ENCODE results near the gene LCN15.
"Not testable (repeated sequence)": the region's sequence is repeated elsewhere in the genome, so short reads cannot be mapped to it uniquely, and the experiment has no call there.

The LCN15 gene, protein sequence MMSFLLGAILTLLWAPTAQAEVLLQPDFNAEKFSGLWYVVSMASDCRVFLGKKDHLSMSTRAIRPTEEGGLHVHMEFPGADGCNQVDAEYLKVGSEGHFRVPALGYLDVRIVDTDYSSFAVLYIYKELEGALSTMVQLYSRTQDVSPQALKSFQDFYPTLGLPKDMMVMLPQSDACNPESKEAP

DNA sequence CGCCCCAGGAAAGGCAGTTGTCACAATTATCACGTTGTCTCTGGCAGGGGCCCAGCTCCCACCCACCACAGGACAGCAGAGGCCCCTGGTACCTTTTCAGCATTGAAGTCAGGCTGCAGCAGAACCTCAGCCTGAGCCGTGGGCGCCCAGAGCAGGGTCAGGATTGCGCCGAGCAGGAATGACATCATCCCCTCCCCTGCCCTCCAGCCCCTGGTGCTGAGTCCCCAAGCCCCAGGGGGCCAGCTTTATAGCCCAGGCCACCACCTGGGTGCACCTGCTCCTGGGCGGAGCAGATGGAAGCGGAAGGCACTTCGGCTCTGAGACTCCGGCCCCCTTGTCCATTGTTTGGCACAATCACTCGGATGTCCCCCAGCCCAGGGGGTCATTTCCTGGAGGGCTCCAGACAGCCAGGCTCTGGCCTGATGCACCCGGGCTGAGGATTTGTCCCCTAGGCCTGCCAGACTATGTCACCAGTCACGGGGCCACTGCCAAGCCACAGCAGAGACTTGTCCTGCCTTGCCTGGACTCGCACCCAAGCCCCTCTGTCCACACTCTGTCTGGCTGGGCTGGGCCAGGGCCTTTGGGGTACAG lies at the start of gene LCN15:
Gene LCN15, minus strand, starts transcription at position 218 of the 591 bp plus-strand sequence. Its CDS starts 30 bp downstream, at position 188.
- DNase-seq, result no peak

DNA sequence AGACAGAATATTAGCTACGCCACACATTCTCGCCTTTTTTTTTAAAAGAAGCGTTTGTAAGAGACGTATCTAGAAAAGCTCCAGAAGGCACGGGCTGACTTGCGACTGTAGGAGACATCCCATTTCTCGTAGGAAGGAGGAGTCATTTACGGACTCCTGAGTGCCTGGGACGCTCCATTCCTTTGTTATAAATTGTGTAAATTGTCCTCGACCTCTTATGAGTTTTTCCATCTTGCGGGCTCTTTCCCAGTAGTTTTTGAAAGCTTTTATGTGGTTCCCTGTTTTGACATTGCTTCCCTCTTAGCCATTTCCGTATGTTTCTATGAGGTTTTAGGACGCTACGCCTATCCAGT lies 44.5 kb upstream of the LCN15 start:
- DNase-seq, result no peak

DNA sequence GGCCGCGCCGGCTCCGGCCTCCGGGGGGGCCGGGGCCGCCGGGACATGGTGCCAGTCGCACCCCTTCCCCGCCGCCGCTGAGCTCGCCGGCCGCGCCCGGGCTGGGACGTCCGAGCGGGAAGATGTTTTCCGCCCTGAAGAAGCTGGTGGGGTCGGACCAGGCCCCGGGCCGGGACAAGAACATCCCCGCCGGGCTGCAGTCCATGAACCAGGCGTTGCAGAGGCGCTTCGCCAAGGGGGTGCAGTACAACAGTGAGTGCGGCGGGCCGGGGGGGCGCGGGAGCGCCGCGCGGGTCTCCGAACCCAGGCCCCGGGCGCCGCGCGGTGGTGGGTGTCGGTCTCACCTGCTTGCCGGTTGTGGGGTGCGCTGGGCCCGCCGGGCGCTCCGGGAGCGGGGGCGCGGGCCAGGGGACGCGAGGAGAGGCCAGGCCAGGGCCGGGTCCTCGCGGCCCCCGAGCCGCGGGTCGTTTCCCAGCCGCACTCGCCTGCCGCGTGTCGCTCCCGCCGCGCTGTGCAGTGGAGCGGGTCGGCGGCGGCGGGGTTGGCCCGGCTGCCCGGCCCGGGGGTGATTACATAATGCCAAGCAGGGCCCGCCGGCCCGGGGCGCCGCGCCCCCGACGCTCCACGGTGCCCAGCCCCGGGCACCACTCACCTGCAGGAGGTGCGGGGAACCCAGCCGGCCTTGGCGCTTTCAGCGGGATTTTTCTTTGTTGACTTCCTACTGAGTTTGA lies 43.9 kb upstream of the LCN15 start:
- peak; percentile 63 for DNase-seq

DNA sequence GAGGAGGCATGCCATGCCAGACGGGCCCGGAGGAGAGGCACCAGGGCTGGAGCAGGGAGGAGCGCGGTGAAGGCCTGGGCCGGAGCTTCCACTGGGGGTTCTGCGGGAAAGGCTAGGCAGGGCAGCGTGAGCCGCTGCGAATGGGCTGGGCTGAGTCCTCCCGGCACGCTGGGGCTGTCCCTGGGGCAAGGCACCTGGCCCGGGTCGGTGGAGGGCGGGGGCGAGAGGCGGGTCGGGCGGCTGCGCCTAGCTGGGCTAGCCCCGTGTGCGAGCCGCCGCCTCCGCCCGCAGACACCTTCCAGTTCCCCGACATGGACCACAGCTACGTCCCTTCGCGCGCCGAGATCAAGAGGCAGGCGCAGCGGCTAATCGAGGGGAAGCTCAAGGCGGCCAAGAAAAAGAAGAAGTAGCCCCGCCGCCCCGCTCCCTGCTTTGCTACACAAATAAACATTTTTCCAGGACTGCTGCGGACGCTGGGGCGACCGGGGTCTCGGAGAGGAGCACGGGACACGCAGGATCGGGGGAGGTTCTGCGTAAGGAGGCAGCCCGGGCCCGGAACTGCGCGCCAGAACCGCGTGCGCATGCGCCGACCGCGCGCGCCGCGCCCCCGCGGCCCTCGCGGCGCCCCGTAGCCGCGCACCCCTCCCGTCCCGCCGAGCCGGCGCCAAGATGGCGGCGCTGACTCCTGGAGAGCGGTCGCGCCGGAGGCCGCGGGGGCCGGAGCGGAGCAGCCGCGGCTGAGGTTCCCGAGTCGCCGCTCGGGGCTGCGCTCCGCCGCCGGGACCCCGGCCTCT lies 43.2 kb upstream of the LCN15 start, which contains the start of gene RABL6:
Gene RABL6, plus strand, starts transcription at position 668 of the 794 bp plus-strand sequence. CDS start 249 bp downstream, outside the sequence.
- DNase-seq, result peak; percentile 91

DNA sequence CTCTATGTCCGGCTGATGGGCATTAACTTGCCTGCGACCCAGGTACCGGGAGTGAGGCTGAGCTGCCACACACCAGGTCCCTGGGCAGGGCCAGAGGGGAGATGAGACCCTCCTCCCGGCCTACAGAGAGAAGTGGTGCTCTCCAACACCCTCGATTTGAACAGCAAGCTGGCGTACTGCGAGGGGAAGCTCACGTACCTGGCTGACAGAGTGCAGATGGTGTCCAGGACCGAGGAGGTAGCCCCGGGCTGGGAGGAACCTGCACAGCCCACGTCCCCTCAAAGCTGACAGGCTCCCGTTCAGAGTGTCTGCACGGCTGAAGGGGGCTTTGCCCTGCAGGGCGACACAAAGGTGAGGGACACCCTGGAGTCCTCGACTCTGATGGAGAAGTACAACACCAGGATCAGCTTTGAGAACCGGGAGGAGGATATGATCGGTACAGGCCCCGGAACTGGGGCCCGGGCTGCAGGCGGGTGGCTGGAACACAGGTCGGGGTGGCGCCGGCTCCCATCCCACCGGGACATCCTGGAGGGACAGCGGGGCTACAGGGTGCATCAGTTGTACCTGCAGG lies 42.4 kb upstream of the LCN15 start:
- no peak for DNase-seq

DNA sequence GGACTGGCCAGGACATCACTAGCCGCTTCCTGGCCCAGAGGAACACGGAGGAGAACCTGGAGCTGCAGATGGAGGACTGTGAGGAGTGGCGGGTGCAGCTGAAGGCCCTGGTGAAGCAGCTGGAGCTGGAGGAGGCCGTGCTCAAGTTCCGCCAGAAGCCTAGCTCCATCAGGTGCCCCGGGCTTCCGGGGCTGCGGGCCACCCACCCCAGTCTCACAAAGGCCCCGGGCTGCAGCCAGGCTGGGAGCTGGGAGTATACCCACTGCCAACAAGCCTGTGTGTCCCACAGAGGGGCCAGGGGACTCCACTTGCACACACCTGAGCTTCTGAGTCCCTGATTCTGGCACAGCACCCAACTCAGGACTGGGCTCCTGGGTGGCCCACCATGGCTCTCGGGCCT lies 41.7 kb upstream of the LCN15 start:
- no peak for DNase-seq

DNA sequence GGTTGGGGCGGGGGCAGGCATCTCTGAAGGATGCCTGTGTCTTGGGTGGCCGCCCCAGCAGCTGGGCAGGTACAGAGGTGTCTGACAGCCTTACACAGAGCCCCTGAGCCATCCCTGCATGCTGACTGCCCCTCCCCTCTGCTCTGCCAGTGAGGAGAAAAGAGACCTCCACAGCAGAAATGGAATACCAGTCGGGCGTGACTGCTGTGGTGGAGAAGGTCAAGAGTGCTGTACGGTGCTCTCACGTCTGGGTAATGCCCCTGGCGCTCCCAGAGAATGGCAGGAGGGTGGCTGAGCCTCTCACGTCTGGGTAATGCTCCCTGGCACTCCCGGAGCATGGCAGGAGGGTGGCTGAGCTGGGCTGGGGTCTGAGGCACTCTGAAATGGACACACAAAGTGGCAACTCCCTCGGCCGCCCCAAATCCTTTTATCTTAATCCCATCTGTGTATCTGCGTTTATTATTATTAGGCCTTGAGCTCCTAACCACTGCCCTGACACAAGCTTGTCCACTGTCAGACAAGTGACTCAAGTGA lies 41.0 kb upstream of the LCN15 start:
- no peak for DNase-seq

DNA sequence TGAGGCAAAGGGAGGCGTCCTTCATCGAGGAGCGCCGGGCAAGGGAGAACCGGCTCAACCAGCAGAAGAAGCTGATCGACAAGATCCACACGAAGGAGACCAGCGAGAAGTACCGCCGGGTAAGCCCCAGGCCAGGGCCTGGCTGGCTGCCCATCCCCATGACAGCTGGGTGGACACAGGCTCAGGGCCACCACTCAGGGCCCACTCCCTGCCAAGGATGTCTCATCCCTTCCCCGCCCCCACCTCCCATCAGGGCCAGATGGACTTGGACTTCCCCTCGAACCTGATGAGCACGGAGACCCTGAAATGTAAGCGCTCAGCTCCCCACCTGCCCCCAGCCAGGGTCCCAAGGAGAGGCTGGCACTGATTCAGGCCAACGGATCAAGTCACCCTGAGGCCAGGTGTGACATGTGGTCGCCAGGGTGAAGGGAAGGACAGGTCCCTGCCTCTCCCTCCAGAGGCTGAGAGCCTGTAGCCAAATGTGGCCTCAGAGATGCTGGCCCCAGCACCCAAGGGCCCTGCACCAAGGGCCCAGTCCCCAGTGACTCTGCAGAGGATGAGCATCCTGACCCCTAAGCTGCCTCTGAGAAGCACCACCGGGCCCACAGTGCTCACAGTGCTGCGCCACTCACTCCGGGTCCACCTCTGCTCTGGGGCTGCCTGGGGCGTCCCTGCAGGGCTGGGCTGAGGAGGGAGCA lies 40.3 kb upstream of the LCN15 start:
- no peak for DNase-seq

DNA sequence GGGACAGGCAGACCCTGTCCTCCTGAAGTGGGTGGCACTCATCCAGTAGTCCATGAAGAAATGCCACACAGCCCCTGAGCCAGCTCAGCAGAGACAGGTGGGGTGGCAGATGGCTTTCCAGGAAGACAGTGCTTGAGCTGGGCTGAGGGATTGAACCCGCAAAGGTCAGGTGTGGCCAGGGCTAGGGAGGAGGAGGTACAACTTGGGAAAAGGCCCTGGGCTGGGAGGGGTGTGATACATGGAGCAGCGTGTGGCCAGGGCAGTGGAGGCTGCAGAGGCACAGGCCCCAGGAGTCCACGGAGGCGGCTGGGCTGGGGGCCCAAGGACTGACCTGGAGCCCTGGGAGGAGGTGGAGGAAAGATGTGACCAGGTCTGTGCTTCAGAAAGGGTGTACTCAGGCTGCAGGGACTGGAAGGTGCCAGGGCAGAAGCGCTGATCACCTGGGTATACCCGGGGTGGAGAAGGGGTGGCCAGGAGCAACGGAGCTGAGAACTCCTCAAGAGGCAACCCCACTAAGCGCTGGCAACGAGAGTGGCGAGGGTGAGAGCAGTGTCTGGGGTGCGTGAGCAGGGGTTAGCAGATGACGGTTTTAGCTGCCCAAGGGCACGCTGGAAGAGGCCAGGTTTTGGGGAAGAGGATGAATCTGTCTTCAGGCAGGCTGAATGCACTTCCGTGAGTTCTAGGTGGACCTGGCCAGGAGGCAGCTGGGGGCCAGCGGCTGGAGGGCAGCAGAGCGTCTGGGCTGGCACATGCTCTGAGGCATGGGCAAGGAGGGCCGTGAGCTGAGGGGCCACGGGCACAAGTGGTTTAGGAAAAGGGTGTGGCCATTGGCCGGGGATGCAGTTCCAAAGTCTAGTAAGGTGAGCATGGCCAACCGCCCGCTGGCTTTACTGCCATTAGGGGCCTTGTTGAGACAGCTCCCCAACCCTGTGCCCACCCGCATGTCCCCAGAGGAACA lies 39.5 kb upstream of the LCN15 start:
- no peak for DNase-seq

DNA sequence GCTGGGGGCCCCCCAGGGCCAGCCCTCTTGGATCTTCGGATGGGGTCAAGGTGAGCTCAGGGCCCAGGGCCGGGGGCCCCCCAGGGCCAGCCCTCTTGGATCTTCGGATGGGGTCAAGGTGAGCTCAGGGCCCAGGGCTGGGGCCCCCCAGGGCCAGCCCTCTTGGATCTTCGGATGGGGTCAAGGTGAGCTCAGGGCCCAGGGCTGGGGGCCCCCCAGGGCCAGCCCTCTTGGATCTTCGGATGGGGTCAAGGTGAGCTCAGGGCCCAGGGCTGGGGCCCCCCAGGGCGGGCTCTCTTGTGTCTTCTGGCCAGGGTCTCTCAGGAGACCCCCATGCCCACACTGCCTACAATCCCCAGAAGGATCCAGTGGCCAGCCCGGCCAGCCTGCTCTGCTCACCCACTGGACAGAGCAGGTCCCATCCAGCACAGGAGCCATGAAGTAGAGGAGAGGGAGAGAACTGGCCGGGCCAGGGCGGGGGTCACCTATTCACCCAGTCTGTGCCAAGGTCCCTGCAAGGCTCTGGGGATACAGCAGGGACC lies 38.8 kb upstream of the LCN15 start:
- not testable (repeated sequence) for DNase-seq

DNA sequence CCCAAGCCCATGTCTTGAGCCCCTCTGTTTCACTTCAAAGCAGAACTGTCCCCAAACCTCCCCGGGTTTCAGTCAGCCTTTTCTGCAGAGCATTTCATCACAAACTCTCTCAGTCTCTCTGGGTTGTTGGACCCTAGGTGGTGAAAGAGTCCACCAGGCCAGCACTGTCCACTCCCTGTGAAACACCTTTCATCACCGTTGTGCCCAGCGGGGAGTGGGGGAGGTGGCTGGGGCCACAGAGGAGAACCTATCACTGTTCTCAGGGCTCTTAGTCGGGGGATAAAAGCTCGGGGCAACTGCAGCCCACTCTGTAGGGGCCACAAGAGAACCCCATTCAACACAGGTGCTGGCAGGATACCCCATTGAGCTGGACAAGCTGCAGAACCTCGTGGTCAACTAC lies 38.0 kb upstream of the LCN15 start:
- DNase-seq, result no peak

DNA sequence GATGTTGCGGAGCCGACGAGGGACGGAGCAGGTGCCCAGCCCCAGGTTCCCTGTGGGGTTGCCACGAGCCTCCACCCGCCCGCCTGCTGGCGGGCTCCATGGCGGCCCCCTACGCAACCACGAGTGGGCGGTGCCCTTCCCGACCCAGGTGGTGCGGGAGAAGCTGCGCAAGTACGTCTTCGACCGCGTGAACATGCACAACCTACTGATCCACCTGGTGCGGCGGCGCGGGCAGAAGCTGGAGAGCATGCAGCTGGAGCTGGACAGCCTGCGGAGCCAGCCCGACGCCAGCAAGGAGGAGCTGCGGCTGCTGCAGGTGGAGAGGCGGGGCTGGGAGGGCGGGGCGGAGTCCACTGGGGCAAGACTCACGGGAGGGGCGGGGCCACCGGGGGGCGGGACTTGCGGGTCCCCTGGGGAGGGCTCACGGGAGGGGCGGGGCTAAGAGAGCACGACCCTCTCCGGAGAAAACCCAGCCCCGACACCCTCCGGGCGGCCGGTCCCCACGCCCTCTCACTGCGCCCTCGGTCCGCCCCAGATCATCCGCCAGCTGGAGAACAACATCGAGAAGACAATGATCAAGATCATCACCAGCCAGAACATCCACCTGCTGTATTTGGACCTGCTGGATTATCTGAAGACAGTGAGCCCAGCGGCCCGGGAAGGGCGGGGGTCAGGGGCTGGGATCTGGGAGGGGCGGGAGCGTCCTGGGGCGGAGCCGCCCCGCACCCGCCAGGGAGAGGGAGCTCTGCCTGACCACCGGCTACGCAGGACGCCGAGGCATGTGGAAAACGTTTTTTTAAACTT lies 35.7 kb upstream of the LCN15 start:
- DNase-seq, result peak; percentile 67

DNA sequence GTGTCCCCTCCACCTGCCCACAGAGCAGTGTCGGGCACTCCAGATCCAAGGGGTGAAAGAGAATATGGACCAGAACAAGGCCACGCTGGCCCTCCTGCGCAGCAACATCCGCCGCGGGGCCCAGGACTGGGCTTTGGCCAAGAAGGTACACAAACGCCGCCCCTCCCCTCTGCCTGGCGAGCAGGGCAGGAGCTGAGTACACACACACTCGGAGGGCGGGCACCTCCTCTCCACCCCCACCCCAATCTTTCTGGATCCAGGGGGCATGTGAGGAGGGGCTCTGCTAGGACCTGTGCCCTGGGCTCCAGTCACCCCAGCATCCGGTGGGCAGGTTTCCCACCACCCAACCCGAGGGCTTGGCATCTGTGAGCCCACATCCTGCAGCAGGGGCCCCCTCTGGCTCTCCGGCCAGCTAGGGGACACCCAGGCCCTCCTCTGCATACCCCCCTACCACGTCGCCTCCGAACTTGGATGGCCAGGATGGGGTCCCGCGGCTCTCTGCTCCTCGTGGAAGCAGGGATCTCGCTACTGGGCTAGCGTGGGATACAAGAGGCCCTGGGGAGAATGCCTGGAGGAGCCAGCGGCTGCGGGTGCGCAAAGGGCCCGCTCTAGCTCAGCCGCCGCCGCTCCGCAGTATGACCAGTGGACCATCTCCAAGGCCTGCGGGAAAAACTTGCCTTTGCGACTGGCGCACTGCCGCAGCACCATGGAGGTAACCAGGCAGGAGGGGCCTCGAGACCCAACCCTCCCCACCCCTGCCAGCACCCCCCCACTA lies 34.9 kb upstream of the LCN15 start:
- no peak for DNase-seq

DNA sequence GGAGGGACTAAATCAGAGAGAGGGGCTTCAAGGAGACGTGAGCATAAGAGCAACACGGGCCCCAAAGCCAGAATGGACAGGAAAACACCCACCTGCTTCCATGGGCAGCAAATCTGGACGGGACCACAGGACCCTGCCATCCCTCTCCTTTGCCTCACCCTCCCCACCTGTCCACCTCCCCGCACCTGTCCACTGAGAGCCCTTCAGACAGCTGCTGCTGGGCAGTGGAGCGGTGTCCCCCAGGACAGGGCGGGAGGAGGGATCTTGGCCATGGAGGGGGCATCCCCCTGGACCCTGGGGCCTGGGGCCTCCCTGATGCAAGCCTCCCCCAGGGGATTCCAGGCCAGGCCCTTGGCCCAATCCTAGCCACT lies 34.4 kb upstream of the LCN15 start:
- DNase-seq, result no peak

DNA sequence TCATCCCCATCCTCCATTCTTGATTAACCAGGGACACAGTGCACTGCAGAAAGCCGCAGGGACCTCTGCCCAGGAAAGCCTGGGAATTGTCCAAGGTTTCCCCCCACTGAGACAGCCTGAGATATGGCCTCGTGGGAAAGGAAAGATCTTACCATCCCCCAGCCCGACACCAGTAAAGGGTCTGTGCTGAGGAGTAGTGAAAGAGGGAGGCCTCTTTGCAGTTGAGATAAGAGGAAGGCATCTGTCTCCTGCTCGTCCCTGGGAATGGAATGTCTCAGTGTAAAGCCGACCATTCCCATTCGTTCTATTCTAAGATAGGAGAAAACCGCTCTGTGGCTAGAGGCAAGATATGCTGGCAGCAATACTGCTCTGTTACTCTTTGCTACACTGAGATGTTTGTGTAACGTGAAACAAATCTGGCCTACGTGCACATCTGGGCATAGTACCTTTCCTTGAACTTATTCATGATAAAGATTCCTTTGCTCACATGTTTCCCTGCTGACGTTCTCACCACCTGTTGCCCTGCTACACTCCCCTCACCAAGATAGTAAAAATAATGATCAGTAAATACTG lies 32.5 kb upstream of the LCN15 start:
- not testable (repeated sequence) for DNase-seq

DNA sequence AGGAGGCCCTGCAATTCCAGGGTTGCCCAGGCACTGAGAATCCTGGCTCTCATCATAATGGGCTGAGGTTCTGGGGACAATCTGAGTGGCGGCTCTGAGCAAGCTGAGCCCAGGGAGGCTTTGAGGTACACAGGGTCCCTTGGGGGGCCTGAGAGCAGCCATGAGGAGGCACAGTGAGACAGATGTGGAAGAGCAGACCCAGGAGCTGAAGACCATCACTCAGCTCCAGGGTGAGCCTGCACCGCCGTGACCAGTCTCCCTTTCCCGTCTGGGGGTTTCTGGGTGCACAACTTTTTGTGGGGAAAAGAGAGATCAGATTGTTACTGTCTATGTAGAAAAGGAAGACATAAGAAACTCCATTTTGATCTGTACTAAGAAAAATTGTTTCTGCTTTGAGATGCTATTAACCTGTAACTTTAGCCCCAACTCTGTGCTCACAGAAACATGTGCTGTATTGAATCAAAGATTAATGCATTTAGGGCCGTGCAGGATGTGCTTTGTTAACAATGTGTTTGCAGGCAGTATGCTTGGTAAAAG lies 32.0 kb upstream of the LCN15 start, which contains the start of gene CCDC183:
Gene CCDC183, plus strand, starts transcription at position 101 of the 537 bp plus-strand sequence. Its CDS starts 60 bp downstream, at position 161.
- DNase-seq, result no peak

DNA sequence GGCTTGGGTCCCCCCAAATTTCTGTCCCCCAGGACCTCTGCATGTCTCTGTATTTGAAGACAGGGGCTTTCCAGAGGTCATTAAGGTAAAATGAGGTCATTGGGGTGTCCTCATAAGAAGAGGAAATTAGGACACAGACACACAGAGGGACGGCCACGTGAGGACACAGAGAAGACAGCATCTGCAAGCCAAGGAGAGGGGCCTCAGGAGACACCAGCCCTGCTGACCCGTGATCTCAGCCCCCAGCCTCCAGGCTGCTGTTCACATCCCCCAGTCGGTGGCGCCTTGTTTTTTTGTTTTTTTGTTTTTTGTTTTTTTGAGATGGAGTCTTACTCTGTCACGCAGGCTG lies 30.7 kb upstream of the LCN15 start:
- no peak for DNase-seq

DNA sequence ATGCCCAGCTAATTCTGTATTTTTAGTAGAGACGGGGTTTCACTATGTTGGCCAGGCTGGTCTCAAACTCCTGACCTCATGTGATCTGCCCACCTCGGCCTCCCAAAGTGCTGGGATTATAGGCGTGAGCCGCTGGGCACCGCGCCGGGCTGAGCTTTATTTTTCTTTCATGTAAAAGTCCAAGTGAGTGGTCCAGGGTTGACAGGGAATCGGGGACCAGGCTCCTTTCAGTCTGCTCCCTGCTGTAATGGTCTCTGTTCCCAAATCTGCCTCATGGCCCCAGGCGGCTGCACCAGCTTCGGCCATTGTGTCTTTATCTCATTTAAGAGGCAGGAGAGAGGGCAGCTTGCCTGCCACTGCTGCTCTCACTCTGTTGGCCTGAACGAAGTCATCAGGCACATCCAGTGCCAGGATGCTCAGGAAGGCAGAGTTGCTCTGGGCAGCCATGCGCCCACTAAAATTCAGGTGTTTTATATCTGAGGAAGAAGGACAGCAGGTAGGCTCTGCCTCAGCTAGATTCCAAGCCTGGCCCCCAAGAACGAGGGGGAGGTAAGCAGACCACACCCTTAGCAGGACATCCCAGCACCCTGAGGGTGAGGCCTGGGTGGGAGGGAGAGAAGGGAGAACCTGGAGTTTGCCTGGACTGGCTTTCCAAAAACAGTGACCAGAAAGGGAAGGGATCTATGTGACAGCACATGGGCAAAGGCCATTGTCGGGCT lies 30.1 kb upstream of the LCN15 start:
- no peak for DNase-seq

Measured in right forelimb (tissue), 1 donor.